Endothelial cell of umbilical vein (primary cell): Measurements from ENCODE around the gene GNB5. TPM values are rescaled to one million over a fixed set of nuclear protein-coding genes. Genes with fewer than 3 reads are reported as not detected.
A peak's percentile ranks its signal among the peaks of the same experiment; 100 is the strongest.

ENCODE experiments used
- BruUV-seq: library from RNA; stranded (reverse); fragments of 400-500 nt; replicated peaks from 2 replicates; lab custom pipeline; 2021; lab: Mats Ljungman, UMichigan
- CTCF ChIA-PET: fragments of 300-600, 350-600 bp; sonication (Branson Sonifier 250); formaldehyde crosslinking; loops from one replicate; lab custom pipeline; 2021; ENCODE audit warnings: antibody characterized with exemption, inconsistent platforms; lab: Charles Lee
- POLR2A ChIA-PET: fragments of 300-600, 350-600 bp; sonication (Branson Sonifier 250); formaldehyde crosslinking; loops from one replicate; lab custom pipeline; 2021; ENCODE audit warnings: antibody characterized with exemption, inconsistent platforms; lab: Charles Lee
- DNase-seq: peaks from one replicate; pipeline ENCODE4 v3.0.0-alpha.2; 2011; ENCODE audit warnings: low read depth, low spot score
- FAIRE-seq: peaks from 2 replicates; lab custom pipeline; 2011; peaks lifted over from hg19 to GRCh38; lab: Jason Lieb, UNC
- H2AFZ ChIP-seq: 2 replicates; pipeline ENCODE4 v1.6.0; 2012; ENCODE audit warnings: low read depth, low read length, control low read depth, inconsistent platforms
- H3K27ac ChIP-seq: 2 replicates; pipeline ENCODE4 v1.5.1; 2011; ENCODE audit warnings: low read depth, mild to moderate bottlenecking, control low read depth, low read length, moderate library complexity; ENCODE audit not compliant: insufficient read depth
- H3K27me3 ChIP-seq, 2 experiments: 2 replicates each; pipeline versions ENCODE4 v1.6.0 to v1.6.1; 2011; ENCODE audit warnings: low read length in 2 of 2, mixed read lengths in 1 of 2; ENCODE audit not compliant: control insufficient read depth in 2 of 2, insufficient read depth in 2 of 2
- H3K36me3 ChIP-seq, 2 experiments: 2 replicates in 1 of 2; 3 replicates in 1 of 2; pipeline ENCODE4 v1.5.1; 2011; ENCODE audit warnings: low read length in 2 of 2, mild to moderate bottlenecking in 1 of 2, moderate library complexity in 1 of 2; ENCODE audit not compliant: control insufficient read depth in 2 of 2, insufficient read depth in 2 of 2; ENCODE audit errors: extremely low read depth in 1 of 2
- H3K4me1 ChIP-seq: 3 replicates; pipeline ENCODE4 v1.5.1; 2011; ENCODE audit warnings: mild to moderate bottlenecking, low read length; ENCODE audit not compliant: control insufficient read depth, insufficient read depth; ENCODE audit errors: extremely low read depth
- H3K4me2 ChIP-seq: 2 replicates; pipeline ENCODE4 v1.6.1; 2011; ENCODE audit warnings: low read length, control low read depth, mixed read lengths; ENCODE audit not compliant: insufficient read depth
- H3K4me3 ChIP-seq, 3 experiments: fragments of 200-600 bp in 1 of 3; sonication (generic), shearing (Covaris generic) in 1 of 3; replicated peaks in 1 of 3; 2 replicates each; pipeline ENCODE4 v1.5.1; 2011 to 2016; ENCODE audit warnings: control low read depth in 3 of 3, low read length in 3 of 3, mild to moderate bottlenecking in 2 of 3, inconsistent platforms in 1 of 3, low read depth in 1 of 3, moderate library complexity in 1 of 3; ENCODE audit not compliant: insufficient read depth in 1 of 3
- H3K79me2 ChIP-seq: 2 replicates; pipeline ENCODE4 v1.6.0; 2012; ENCODE audit warnings: low read length, inconsistent platforms; ENCODE audit not compliant: control insufficient read depth, insufficient read depth
- H3K9ac ChIP-seq: replicated peaks from 2 replicates; pipeline ENCODE3; 2011; ENCODE audit warnings: low read length, control low read depth; ENCODE audit not compliant: insufficient read depth; ENCODE audit errors: extremely low read depth
- H3K9me1 ChIP-seq: replicated peaks from 3 replicates; pipeline ENCODE4 v1.6.0; 2011; ENCODE audit warnings: mild to moderate bottlenecking, low read length; ENCODE audit not compliant: control insufficient read depth, insufficient read depth; ENCODE audit errors: extremely low read depth
- H3K9me3 ChIP-seq: replicated peaks from 2 replicates; pipeline ENCODE4 v1.5.1; 2012; ENCODE audit warnings: low read length, inconsistent platforms; ENCODE audit not compliant: control insufficient read depth, insufficient read depth
- H4K20me1 ChIP-seq: replicated peaks from 2 replicates; pipeline ENCODE3; 2011; ENCODE audit warnings: mild to moderate bottlenecking, low read length; ENCODE audit not compliant: control insufficient read depth, insufficient read depth; ENCODE audit errors: extremely low read depth
- EZH2 ChIP-seq: IDR thresholded peaks from 2 replicates; pipeline ENCODE4 v1.6.1; 2012; ENCODE audit warnings: borderline replicate concordance, low read depth, mild to moderate bottlenecking, moderate library complexity, low read length, inconsistent platforms; ENCODE audit not compliant: severe bottlenecking
- FOS ChIP-seq: IDR thresholded peaks from 2 replicates; pipeline ENCODE4 v1.6.1; 2011; ENCODE audit warnings: mild to moderate bottlenecking, low read length, moderate library complexity, borderline replicate concordance; ENCODE audit not compliant: insufficient read depth
- GATA2 ChIP-seq: IDR thresholded peaks from 2 replicates; pipeline ENCODE4 v1.7.0; 2011; ENCODE audit warnings: low read depth, mild to moderate bottlenecking, moderate library complexity, mixed read lengths, low read length; ENCODE audit not compliant: insufficient read length, insufficient read depth
- JUN ChIP-seq: IDR thresholded peaks from 2 replicates; pipeline ENCODE4 v1.6.1; 2011; ENCODE audit warnings: borderline replicate concordance, low read depth; ENCODE audit not compliant: insufficient read length, insufficient read depth
- MAX ChIP-seq: IDR thresholded peaks from 2 replicates; pipeline ENCODE4 v1.6.1; 2011; ENCODE audit not compliant: insufficient read depth, insufficient read length
- MYC ChIP-seq: IDR thresholded peaks from one replicate; pipeline ENCODE4 v1.6.1; 2011; ENCODE audit warnings: mild to moderate bottlenecking, low read depth, low read length
- dilution Hi-C: fragments of 300-500 bp; cut with MboI; formaldehyde crosslinking; loops from one replicate; pipeline ENCODE4 v1.15.0; 2019; ENCODE audit warnings: low sequenced_read_pairs; ENCODE audit not compliant: extremely low pct_ligation_motif_present
- intact Hi-C: fragments of 100-400 bp; cut with micrococcal nuclease; formaldehyde crosslinking; loops from one replicate; pipeline ENCODE4 v1.10.0; 2022
- polyA plus RNA-seq, 4 experiments: library from polyadenylated mRNA; depleted of rRNA in 3 of 4; stranded (reverse) in 3 of 4; unstranded in 1 of 4; fragments of >200 nt; gene quantifications; 2 replicates each; pipeline versions ENCODE4 v1.2.1 to v1.2.3, GENCODE V29; 2011 to 2012; ENCODE audit warnings: missing spikeins in 1 of 4
- total RNA-seq: library from RNA; stranded (reverse); gene quantifications from 2 replicates; pipeline ENCODE4 v1.2.3, GENCODE V29; 2021

GNB5 gene
- total and polyA plus RNA-seq, 2 donors (not counting 3 experiments of a cell fraction or from before 2014, with no cell fraction given): 15.6 to 16.8 TPM

- no peaks in the 10 kb centered on the region for H3K79me2 ChIP-seq
- dilution Hi-C loops: no loop called here
- peak; percentile 96 for DNase-seq
- H4K20me1 ChIP-seq: no peaks in the 10 kb centered on the region
- peak overlapping the region; percentile 1 for H2AFZ ChIP-seq
- no TSS peak for BruUV-seq
- FAIRE-seq: peak; percentile 83
- H3K9me1 ChIP-seq: no peaks in the 10 kb centered on the region
- H3K36me3 ChIP-seq: no peaks in the 10 kb centered on the region
- intact Hi-C loops: loop anchor here (1.0 kb wide), 2 partner anchors 13 to 23 kb away; no protein-coding TSS in a partner anchor
- ChIA-PET CTCF (interaction anchor here (1.1 to 2.7 kb wide), 3 partner anchors 24 to 37 kb away, joined by 4 to 6 read pairs (median 4); no protein-coding TSS in a partner anchor), POLR2A (no interaction called here)
- TF ChIP-seq MYC (no peak), GATA2 (peak; percentile 75), JUN (peak; percentile 14), FOS (no peak), MAX (no peak), EZH2 (no peak)
- H3K4me2 ChIP-seq: peak overlapping the region; percentile 19
- H3K9me3 ChIP-seq: no peaks in the 10 kb centered on the region
- H3K27me3 ChIP-seq: no peaks in the 10 kb centered on the region
- H3K4me1 ChIP-seq: peaks cover 21% of the 10 kb centered on the region
- H3K9ac ChIP-seq: no peak overlapping the region
- peak overlapping the region; percentile 3 for H3K27ac ChIP-seq
- no peak overlapping the region for H3K4me3 ChIP-seq
Measured at GRCh38 chr15:52115598-52116427, 75.4 kb downstream of the GNB5 start.
